ENCODE results near the gene TTC16. TPM values are rescaled to one million over a fixed set of nuclear protein-coding genes. Genes with fewer than 3 reads are reported as not detected.

TTC16 gene
- total RNA-seq, 1 donor from 2014 or later = 0.07 TPM

DNA sequence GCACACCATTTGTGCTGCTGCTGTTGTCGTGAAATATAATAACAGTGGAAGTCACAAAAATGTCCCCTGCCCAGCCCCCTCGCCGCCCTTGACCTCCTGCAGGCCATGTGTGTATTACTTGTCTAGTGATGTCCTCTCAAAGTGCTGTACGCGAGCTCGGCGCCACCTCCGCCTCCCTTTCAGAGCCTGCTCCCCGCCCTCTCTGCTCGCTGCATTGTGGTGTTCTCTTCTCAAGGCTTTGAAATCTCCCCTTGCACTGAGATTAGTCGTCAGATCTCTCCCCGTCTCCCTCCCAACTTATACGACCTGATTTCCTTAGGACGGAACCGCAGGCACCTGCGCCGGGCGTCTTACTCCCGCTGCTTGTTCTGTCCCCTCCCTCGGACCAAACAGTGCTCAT is 23.8 kb upstream of the TTC16 start:
- H3K4me3 Mint-ChIP-seq (ENCODE audit: low read depth) = no peak overlapping the region
- peaks cover 3% of the 10 kb centered on the region for H3K4me1 Mint-ChIP-seq (ENCODE audit: low read depth)
- DNase-seq (ENCODE audit: low spot score, unreplicated experiment) = no peak
- no peaks in the 10 kb centered on the region for H3K9me3 Mint-ChIP-seq (ENCODE audit: low read depth)
- H3K27me3 Mint-ChIP-seq = no peaks in the 10 kb centered on the region
- H3K36me3 Mint-ChIP-seq (ENCODE audit: insufficient read depth) = peaks cover 2% of the 10 kb centered on the region
- TF ChIP-seq CTCF (IDR thresholded peaks at IDR 0.05; ENCODE audit: unreplicated experiment) = no peak
- H3K27ac Mint-ChIP-seq = no peak overlapping the region

GRCh38 chr9:127693143-127693542 is 22.7 kb upstream of the TTC16 start:
- no peak overlapping the region for H3K27ac Mint-ChIP-seq
- no peaks in the 10 kb centered on the region for H3K27me3 Mint-ChIP-seq
- DNase-seq (ENCODE audit: low spot score, unreplicated experiment) = no peak
- H3K9me3 Mint-ChIP-seq (ENCODE audit: low read depth) = no peaks in the 10 kb centered on the region
- peaks cover 3% of the 10 kb centered on the region for H3K4me1 Mint-ChIP-seq (ENCODE audit: low read depth)
- H3K4me3 Mint-ChIP-seq (ENCODE audit: low read depth) = no peak overlapping the region
- no peak for TF ChIP-seq CTCF (IDR thresholded peaks at IDR 0.05; ENCODE audit: unreplicated experiment)
- H3K36me3 Mint-ChIP-seq (ENCODE audit: insufficient read depth) = peaks cover 2% of the 10 kb centered on the region

DNA sequence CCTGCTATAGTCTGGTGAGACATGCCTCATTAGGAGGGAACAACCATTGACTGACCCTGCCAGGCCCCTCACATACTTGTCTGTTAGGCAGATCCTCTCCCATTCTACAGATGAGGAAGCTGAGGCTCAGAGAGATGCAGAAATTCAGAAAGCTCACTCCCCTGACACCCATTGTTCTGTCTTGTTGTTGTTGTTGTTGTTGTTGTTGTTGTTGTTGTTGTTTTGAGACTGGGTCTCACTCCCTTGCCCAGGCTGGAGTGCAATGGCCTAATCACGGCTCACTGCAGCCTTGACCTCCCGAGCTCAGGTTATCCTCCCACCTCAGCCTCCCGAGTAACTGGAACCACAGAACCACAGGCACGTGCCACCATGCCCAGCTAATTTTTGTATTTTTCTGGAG is 22.2 kb upstream of the TTC16 start:
- Mint-ChIP-seq H3K4me1 (ENCODE audit: low read depth) (peaks cover 3% of the 10 kb centered on the region), H3K4me3 (ENCODE audit: low read depth) (no peak overlapping the region), H3K27me3 (no peaks in the 10 kb centered on the region), H3K9me3 (ENCODE audit: low read depth) (no peaks in the 10 kb centered on the region), H3K27ac (no peak overlapping the region), H3K36me3 (ENCODE audit: insufficient read depth) (peaks cover 2% of the 10 kb centered on the region)
- TF ChIP-seq CTCF (IDR thresholded peaks at IDR 0.05; ENCODE audit: unreplicated experiment) = no peak
- DNase-seq (ENCODE audit: low spot score, unreplicated experiment) = no peak

DNA sequence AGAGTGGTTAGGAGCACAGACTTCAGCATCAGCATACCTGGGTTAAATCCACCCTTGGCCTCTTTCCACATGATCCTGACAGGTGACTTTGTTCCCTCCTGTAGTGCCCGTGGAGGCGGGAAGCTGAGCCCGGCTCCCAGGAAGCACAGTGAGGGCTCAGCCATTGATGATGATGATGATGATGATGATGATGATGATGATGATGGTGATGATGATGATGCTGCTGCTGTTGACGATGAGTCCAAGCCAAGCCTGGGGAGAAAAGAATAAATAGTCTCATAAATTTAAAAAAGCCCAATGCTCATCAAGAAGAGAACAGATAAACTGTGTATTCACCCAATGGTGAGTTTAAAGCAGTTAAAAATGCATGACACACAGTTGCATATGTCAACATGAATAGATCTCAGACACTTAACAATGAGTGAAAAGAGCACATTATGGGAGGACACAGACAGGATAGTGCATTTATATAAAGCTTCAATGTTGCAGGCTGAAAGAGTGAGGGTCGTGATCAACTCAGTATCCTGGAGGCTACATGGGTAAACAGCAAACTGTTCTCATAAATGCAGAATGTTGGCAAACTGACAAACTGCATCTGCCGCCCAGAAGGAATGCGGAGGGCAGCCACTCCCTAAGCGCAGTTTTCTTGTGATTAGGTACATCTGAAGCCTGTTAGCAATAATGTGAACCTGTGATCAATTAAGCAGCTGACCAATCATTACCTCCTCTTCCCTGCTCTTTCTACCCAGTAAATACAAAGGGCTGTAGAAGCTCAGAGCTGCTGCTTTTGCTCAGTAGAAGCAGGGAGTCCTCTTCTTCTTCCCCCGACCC is 20.8 kb upstream of the TTC16 start:
- TF ChIP-seq CTCF (IDR thresholded peaks at IDR 0.05; ENCODE audit: unreplicated experiment) = no peak
- H3K9me3 Mint-ChIP-seq (ENCODE audit: low read depth) = no peaks in the 10 kb centered on the region
- H3K4me3 Mint-ChIP-seq (ENCODE audit: low read depth) = no peak overlapping the region
- H3K27me3 Mint-ChIP-seq = no peaks in the 10 kb centered on the region
- no peak overlapping the region for H3K27ac Mint-ChIP-seq
- DNase-seq (ENCODE audit: low spot score, unreplicated experiment) = no peak
- H3K36me3 Mint-ChIP-seq (ENCODE audit: insufficient read depth) = peaks cover 2% of the 10 kb centered on the region
- H3K4me1 Mint-ChIP-seq (ENCODE audit: low read depth) = peaks cover 3% of the 10 kb centered on the region

DNA sequence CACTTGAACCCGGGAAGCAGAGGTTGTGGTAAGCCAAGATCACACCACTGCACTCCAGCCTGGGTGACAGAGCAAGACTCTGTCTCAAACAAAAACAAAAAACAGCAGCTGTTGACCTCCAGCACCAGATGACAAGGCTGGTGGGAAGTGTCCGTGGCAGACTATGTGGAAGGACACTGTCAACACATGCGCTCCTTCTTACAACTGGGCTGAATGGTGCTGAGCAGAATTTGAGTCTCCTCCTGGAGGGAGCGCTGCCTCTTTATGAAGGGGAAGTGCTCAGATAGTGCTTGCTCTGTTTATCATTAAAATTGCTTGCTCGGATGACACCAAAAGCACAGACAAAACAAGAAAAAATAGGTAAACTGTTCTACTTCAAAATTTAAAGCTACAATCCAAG is 18.3 kb upstream of the TTC16 start:
- no peak for TF ChIP-seq CTCF (IDR thresholded peaks at IDR 0.05; ENCODE audit: unreplicated experiment)
- no peak for DNase-seq (ENCODE audit: low spot score, unreplicated experiment)
- H3K4me3 Mint-ChIP-seq (ENCODE audit: low read depth) = no peak overlapping the region
- no peaks in the 10 kb centered on the region for H3K27me3 Mint-ChIP-seq
- H3K36me3 Mint-ChIP-seq (ENCODE audit: insufficient read depth) = no peaks in the 10 kb centered on the region
- peaks cover 11% of the 10 kb centered on the region for H3K4me1 Mint-ChIP-seq (ENCODE audit: low read depth)
- H3K27ac Mint-ChIP-seq = no peak overlapping the region
- H3K9me3 Mint-ChIP-seq (ENCODE audit: low read depth) = no peaks in the 10 kb centered on the region
